DMS153 treated with DMSO at 0.1 percent for 48 hours (cell line): ENCODE data around the gene HNMT.
"Not testable (repeated sequence)": the region's sequence is repeated elsewhere in the genome, so short reads cannot be mapped to it uniquely, and the experiment has no call there.

Experiments used
- DNase-seq: peaks from one replicate; lab custom pipeline; 2025; ENCODE audit not compliant: unreplicated experiment; lab: John Stamatoyannopoulos, UW

Gene HNMT

DNA sequence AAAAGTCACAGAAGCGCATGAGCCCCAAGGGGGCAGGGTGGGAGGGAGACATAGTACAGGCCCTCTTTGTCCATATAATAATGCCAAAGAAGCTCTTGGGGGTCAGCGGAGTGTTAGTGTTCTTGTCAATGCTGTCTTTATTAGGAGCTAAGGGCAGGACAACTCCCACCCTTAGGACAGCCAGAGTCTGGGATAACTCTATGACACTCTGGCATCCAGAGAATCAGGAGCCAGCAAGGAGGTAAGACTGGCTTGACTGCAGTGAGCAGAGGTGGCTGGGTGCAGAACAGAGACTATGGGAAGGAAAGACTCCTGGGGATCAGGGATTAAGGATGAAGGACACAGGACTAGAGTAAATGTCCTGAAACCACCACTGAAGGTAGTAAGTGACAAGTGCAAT is 19.0 kb upstream of the HNMT start:
- DNase-seq = no peak

DNA sequence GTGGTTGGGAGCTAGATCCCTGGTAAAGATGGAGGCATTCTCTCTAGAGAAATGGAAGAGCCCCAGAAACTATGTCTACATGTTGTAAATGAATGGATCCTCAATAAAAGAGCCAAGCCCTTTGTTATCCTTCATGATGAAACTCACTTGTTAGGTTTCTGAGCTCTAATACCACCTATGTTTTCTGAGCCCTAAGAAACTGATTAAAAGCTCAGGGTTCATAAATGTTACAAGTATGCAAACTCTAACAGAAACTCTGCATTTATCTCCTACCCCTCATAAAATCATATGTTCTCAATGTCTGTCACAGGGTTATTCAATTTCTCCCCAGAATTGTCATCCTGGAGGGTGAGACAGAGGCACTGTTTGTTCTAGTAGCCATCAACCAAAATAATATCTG is 18.0 kb upstream of the HNMT start:
- DNase-seq = no peak

DNA sequence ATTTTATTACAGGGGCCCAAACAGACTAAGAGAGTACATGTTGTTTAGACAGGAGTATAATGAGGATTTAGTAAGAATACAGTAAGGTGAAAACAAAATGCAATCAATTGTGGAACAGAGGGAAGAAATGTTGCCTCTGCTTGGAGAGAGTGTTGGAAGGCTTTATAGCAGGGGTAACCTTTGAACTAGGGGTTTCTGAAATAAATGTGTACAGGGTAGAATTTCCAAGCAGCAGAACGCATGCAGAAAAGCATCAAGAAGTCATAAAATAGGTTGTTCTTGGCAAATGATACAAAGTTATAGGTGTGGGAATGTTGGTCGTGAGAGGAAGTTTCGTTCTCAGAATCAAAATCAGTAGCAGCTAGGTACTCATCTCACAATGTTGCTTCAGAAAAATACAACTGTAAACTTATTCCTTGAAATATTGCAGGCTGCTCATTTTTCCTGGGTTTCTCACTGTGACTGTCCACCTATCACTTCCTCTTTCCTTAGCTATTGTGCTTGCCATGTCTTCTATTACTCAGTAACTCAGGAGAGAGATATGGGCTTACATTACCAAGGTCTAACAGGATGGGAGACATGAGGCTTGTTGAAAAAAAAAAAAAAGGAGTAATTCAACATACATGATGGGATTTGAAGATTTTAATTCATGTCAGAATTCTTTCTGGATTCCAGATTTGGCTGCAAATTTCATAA is 17.1 kb upstream of the HNMT start:
- no peak for DNase-seq

DNA sequence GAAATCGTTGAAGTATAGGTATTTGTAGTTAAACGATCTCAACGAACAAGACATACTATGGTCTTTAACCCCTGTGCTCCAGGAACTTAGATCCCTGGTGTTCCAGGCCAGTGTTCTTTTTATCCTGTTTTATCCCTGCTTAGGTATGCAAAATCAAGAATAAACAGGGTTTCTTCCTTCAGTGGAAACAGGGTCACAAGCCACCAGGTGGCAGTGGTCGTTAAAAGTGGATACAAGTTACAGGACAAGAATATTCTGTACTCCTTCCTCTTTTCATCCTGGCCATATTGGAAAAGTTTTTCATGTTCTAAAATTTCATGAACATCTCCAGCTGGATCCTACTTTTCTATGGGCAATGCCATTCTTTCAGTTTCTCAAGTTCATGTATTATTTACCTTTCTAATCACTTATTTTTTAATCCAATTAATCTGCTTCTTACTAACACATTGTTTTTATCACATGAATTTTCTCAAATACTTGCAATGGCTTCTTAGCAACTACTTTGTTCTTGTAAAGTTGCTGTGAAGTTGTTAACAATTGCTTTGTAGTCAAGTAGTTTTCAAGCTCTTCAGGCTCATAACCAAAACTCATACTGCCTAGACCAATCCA is 16.4 kb upstream of the HNMT start:
- DNase-seq = peak; percentile 34

DNA sequence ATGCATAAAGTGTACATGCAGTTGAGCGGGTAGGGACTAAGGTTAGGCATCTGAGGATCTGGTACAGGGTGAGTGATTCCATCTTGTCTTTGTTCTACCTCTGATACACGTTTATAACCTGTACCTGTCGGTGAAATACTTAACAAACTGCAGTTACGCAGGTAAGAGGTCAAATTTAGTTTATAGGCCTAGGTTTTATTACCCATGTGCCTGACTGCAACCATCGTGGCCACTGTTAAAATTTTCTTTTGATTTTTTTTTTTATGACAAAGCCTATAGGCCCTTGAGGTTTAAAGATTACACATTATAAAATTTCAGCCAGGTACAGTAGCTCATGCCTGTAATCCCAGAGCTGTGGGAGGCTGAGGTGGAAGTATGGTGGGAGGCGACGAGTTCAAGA is 15.4 kb upstream of the HNMT start:
- DNase-seq = no peak

DNA sequence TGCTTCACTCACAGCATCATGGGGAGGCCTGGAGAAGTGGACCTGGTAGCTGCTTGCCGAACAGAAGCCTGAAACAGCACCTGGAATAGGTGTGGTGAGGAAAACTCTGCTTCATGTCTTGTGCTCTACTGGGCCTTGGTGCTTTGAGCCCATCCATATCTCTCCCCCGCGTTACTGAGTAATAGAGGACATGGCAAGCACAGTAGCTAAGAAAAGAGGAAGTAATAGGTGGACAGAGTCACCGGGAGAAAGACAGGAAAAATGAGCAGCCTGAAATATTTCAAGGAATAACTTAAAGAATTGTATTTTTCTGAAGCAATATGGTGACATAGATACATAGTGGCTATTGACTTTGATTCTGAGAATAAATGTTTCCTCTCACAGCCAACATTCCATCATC is 14.0 kb upstream of the HNMT start:
- no peak for DNase-seq

DNA sequence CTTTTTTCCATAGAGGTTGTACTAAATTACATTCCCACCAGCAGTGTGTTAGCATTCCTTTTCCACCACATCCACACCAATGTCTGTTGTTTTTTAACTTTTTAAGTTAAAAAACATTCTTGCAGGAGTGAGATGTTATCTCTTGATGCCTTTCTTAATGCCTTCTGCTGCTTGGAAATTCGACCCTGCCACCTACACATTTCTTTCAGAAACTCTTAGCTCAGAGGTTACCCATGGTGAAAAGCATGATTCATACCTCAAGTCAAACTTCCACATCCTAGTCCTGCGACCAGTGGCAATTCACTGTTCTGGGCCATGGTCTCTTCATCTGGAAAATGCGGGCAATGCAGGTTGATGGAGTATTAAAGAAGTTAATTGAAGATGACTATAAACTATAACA is 12.7 kb upstream of the HNMT start:
- DNase-seq = no peak

DNA sequence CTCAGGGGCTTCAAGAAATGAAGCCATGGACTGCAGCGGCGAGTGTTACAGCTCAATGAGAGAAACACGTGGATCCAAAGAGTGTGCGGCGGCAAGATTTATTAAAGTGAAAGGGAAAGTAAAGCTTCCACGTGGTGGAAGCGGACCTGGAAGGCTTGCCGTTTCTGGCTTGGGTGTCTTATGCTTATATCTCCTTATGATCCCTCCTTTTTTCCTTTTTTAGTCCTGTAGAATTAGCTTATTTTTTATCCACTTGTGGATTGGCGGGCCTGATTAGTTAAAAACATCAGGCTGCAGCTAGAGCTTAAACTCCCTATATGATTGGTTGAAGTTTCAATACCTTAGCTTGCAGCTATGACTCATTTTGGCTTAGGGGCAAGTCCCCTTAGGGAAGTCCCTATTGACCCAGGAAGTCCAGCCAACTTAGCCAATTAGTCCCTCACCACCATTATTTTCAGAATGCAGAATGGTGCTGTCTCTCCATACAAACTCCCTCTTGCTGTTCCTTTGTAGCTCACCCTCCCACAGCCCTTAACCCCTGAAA is 11.6 kb upstream of the HNMT start:
- DNase-seq = no peak

DNA sequence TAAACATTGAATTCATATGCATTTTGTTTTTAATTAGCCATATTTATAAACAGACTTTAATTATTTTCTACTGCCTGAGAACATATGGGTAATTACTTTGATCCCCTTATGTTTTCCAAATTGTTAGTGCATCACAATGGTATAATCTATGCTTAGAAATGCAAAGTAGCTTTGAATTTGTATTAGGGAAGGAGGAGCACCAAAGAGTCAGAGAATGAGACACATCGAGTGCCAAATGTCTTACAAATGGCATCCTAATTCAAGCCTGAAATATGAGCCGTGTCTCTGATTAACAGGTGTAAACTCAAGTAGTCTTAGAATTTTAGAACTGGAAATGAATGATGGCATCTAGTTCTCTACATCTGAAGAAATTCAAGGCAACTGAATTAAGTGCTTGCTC is 8.7 kb upstream of the HNMT start:
- DNase-seq = no peak

DNA sequence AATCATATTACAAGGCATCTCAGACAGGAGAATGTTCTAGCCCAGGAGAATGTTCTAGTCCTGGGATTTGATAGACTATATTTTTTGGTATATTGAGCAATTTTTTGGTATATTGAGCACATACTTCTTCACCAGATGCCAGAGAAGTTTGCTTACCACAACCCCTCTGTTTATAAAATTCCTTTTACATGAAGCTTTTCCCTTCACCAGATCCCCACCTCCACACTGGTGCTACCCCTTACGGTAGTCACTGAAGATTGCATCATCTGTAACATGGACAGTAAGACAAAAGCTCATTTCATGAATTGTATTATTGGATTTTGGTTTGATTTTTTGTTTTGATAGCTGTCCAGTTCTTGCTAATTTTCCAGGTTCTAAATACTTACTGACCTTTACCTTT is 7.2 kb upstream of the HNMT start:
- no peak for DNase-seq

DNA sequence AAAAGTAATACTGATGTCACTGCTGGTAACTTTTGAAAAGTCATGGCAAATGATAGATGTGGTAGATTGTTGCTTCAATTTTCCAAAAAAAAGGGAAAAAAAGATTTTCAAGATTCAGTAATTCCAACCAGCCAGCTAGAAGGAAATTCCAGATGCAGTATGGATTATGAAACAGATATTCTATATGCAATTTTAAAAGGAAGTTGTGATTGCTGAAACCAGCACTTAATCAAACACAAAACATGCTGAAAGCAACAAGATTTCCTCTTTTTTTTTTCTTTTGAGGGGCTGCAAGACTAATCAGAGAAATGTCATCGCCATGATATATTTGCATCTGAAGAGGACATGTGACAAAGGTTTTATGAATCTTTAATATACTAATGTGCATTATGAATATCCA is 5.1 kb upstream of the HNMT start:
- no peak for DNase-seq

DNA sequence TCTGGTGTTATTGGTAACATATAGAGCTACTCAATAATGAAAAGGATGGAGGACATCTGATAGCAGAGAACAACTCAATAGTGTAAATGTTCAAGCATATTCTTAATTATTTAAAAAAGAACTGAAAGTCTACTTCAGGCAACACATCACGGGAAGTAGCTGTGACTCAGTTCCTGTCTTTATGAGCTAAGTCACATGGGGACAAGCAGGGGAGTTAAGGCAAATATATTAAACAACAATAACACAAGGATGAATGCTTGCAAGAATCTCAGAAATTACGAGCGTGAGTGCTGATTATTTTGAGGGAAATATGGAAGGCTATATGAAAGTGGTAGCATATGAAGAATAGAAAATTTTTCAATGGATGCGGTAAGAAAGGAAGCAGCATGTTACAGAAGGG is 4.0 kb upstream of the HNMT start:
- DNase-seq = no peak

DNA sequence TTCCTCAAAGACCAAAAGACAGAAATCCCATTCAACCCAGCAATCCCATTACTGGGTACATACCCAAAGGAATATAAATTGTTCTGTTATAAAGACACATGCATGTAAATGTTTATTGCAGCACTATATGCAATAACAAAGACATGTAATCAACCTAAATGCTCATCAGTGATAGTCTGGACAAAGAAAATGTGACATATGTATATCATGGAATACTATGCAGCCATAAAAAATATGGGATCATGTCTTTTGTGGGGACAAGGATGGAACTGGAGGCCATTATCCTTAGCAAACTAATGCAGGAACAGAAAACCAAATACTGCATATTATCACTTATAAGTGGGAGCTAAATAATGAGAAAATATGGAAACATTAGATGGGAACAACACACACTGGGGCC is 2.7 kb upstream of the HNMT start:
- no peak for DNase-seq

DNA sequence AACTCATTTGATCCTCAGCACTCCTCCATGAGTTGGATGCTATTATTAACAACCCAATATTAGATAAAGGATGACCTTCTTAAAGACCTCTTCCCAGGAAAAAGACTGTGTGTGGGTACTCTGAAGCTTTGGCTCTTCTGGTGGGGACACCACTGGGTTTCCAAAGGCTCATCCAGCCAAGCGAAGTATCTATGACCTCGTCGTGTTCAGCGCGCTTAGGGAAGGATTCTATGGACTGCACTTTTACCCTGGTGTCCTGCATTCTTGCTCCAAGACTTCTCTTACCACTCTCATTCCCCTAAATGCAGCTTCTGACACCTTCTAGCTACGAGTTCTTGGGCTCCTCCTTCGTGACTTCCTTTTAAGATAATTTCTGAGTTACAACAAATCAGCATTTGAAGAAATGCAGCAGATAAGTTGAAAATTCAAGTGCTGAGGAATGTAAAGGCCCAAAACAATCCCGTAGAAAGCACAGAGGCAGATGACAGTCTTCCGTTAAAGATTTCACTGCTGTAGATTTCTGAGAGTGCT is 673 bp upstream of the HNMT start:
- DNase-seq = no peak

DNA sequence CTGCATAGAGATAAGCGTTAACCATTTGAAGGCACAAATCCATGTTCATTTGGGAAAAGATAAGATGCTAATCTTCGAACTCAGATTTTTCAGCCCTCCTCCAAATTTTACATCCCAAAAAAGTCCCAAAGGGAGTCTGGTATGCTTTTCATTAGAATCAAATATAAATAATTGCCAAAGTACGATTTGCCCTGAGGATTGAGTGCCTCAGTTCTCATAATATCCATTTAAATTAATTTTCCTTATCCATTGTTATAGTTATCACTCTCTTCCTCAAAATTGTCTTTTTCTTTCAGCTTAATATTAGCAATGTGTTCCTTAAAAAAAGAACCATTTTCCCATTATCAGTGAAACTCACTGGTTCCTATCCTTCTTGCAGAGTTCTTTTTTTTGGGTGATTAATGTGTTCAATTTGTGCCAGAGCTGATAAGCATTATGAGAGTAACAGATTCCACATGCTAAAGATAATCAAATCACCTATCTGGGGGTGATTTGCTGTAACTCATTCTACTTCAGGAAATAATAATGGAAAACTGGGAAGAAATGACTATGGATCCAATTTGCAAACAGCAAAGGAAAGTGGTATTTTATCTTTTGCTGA is 686 bp downstream of the HNMT start:
- DNase-seq = no peak

DNA sequence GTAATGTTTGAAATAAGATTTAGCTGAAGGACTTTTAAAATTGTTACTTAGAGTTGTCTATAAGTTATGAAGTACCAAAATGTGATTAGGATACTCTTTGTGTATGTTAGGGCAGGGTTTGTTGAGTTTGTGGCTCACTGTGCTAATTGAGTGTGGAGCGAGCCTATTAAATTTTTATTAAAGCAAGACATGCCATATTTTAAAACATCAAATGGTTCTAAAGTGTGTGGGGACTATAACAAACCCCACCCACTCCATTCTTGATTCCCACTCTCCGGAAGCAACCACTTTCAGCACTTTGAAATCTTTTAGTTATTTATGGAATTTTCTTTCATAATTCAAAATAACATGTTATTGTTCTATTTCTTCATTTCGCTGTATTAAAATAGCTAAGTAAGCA is 1.8 kb downstream of the HNMT start:
- no peak for DNase-seq

DNA sequence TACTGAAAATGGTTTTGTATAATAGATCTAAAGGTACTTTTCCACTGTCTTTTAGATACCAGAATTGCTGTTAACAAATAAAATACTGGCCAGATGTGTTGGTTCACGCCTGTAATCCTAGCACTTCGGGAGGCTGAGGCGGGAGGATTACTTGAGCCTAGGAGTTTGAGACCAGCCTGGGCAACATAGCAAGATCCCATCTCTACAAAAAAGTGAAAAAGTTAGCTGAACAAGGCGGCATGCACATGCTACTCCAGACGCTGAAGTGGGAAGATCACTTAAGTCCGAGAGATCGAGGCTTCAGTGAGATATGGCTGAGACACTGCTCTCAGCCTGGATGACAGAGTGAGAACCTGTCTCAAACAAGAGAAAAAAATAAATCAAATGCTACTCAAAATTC is 2.8 kb downstream of the HNMT start:
- DNase-seq = no peak

DNA sequence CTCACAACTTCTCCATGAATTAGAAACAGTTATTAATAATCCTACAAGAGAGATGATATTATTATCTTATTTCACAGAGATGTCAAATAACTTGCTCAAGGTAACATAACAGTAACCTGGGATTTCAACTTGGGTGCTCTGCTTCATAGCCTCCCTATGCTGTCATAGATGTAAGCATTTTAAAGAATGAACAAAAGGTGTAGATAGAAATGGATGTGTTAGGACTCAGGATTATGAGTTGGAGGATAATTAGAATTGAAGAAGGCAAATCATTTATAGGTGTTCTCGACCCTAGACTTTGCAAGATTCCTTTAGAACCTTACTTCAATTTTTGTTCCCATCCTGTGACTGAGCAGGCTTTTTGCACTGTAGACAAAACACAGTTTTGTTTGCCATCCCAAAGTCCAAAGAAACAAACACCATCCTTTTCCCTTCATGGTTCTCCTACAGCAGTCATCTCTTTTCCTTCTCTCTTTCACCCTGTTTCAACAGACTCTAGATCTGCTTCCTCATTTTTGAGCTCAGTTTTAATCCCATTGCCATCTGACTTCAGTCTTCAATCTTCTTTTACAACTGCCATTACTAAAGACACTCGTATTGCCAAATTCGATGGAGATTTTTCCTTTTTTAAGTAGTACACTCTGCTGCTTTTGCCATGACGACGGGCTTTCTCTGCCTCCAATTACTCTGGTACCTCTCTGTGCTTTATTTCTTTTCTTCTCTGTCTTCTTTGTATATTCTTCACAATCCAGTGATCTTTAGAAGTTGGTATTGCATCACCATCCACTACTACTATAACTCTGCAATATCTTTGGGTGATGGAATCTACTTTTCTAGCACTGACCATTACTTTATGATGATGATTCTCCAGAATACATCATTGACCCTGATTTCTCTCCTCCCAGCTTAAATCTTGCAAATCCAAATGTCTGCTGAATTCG is 4.5 kb downstream of the HNMT start:
- DNase-seq = no peak

DNA sequence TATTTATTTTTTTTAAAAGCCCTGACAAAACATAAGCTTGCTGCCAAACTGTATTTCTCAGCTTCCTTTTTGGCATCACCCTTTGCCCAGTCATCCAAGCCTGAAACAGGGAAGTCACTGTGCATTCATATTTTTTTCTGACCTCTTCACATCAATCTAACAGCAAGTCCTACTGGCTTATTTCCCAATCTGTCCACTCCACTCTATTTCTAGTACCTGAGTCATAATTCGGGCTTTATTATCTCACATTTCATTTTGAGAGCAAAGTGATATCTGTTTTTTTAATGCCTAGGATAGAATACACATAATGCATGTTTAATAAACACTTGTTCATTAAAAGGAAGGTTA is 5.1 kb downstream of the HNMT start:
- peak; percentile 80 for DNase-seq

DNA sequence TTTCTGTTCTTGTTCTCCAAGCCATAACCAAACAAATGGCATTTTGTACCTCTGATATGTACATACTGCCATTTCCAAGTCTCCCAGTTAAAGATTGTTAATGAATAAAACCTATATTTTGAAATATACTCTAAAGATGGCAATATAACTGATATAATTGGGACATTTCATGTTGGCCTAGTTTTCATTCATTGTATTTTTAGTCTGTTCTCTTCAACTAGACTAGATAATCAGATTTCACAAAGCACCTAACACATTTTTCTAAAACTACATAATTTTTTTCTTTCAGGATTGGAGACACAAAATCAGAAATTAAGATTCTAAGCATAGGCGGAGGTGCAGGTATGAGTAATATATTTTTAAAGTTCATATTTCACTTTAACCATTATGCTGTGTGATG is 5.6 kb downstream of the HNMT start:
- no peak for DNase-seq

DNA sequence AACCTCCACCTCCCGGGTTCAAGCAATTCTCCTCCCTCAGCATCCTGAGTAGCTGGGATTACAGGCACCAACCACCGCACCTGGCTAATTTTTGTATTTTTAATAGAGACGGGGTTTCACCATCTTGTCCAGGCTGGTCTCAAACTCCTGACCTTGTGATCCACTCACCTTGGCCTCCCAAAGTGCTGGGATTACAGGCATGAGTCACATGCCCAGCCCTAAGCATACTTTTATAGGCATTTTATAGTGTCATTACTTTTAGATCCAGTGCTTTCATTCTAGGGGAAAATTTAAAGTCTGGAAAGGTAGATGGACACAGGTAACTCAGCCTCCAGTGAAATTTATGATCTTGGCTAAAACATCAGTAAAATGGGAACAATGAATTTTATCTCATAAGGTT is 7.0 kb downstream of the HNMT start:
- not testable (repeated sequence) for DNase-seq
